DND-41 (cell line): ENCODE data around the gene STK25.

Experiments used
- ATAC-seq: fragments of 200-7000 bp; cut with Tn5 transposase; 3 replicates; pipeline ENCODE4 v1.9.1; 2021; ENCODE audit warnings: low read depth; ENCODE audit not compliant: insufficient read depth
- DNase-seq: peaks from one replicate; pipeline ENCODE4 v3.0.0-alpha.2; 2020
- H2AFZ ChIP-seq: 2 replicates; pipeline ENCODE4 v1.6.0; 2012; ENCODE audit warnings: low read depth, low read length
- H3K27ac ChIP-seq: 2 replicates; pipeline ENCODE4 v1.5.1; 2012; ENCODE audit warnings: low read length, inconsistent platforms
- H3K27me3 ChIP-seq: fragments of 200-600 bp; sonication (generic); 2 replicates; pipeline ENCODE4 v1.6.0; 2012; ENCODE audit warnings: low read length, mild to moderate bottlenecking, inconsistent platforms; ENCODE audit not compliant: insufficient read depth, poor library complexity
- H3K36me3 ChIP-seq: 2 replicates; pipeline ENCODE4 v1.5.1; 2012; ENCODE audit warnings: low read length, inconsistent platforms; ENCODE audit not compliant: insufficient read depth
- H3K4me1 ChIP-seq: 2 replicates; pipeline ENCODE4 v1.5.1; 2012; ENCODE audit warnings: mild to moderate bottlenecking, low read length; ENCODE audit not compliant: insufficient read depth
- H3K4me2 ChIP-seq: 2 replicates; pipeline ENCODE4 v1.6.0; 2012; ENCODE audit warnings: mild to moderate bottlenecking, moderate library complexity, low read length, inconsistent platforms; ENCODE audit not compliant: insufficient read depth
- H3K4me3 ChIP-seq, 2 experiments: fragments of 200-600 bp in 1 of 2; shearing (Covaris generic) in 1 of 2; 2 replicates each; pipeline ENCODE4 v1.5.1; 2012 to 2016; ENCODE audit warnings: inconsistent platforms in 2 of 2, low read length in 2 of 2, mild to moderate bottlenecking in 2 of 2, low read depth in 1 of 2, moderate library complexity in 1 of 2
- H3K79me2 ChIP-seq: 2 replicates; pipeline ENCODE4 v1.6.0; 2012; ENCODE audit warnings: low read length, inconsistent platforms; ENCODE audit not compliant: insufficient read depth
- H3K9ac ChIP-seq: 2 replicates; pipeline ENCODE4 v1.6.0; 2012; ENCODE audit warnings: low read depth, mild to moderate bottlenecking, inconsistent platforms, low read length, moderate library complexity
- H3K9me3 ChIP-seq: 2 replicates; pipeline ENCODE4 v1.5.1; 2012; ENCODE audit warnings: low read length, moderate library complexity, mild to moderate bottlenecking, inconsistent platforms; ENCODE audit not compliant: insufficient read depth, severe bottlenecking
- H4K20me1 ChIP-seq: 2 replicates; pipeline ENCODE4 v1.6.0; 2012; ENCODE audit warnings: low read length; ENCODE audit not compliant: insufficient read depth
- EZH2 ChIP-seq: IDR thresholded peaks from 3 replicates; pipeline ENCODE4 v1.6.1; 2012; ENCODE audit warnings: borderline replicate concordance, low read depth, mild to moderate bottlenecking, moderate library complexity, low read length, inconsistent platforms; ENCODE audit not compliant: severe bottlenecking
- TF ChIP-seq, protein P1 (sequence below): IDR thresholded peaks from 2 replicates; pipeline ENCODE4 v1.5.1; 2012; ENCODE audit warnings: borderline replicate concordance, low read length, moderate library complexity, mild to moderate bottlenecking; ENCODE audit not compliant: poor library complexity, severe bottlenecking; ENCODE audit errors: extremely low read depth

Gene STK25

DNA sequence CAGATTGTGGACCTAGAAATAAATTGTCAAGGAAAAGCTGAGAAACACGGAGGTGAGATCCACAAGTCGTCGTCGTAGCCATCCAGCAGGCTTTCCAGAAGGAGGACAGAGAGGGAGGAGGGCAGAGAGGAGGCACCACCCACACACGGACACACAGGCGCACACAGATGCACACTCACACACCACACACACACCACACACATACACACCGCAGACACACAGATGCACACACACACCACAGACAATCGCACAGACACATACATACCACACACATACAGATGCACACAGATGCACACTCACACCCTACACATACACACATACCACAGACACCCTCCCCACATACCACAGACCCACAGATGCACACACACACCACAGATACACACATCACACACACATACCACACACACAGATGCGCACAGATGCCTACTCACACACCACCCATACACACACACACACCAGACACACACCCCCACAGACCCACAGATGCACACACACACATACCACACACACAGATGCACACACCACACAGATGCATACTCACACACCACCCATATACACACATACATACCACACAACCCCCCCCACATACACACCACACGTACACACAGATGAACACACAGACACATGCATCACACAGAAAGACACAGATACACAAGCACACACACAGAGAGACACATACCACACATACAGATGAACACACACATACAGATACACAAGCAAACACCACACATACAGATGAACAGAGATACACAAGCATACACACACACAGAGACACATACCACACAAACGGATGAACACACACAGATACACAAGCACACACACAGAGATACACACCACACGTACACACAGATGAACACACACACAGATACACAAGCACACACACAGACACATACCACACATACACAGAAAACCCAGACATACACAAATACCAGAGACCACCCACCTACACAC, 37.4 kb upstream of the STK25 start:
- no peaks in the 10 kb centered on the region for H3K36me3 ChIP-seq
- H3K27ac ChIP-seq: no peak overlapping the region
- H3K79me2 ChIP-seq: no peaks in the 10 kb centered on the region
- H3K9me3 ChIP-seq: no peaks in the 10 kb centered on the region
- H3K4me2 ChIP-seq: no peak overlapping the region
- peaks cover 9% of the 10 kb centered on the region for H3K27me3 ChIP-seq
- no peak overlapping the region for H3K4me3 ChIP-seq
- DNase-seq (no peak), ATAC-seq (no peak)
- no peaks in the 10 kb centered on the region for H3K4me1 ChIP-seq
- TF ChIP-seq EZH2: no peak
- TF ChIP-seq, protein P1, sequence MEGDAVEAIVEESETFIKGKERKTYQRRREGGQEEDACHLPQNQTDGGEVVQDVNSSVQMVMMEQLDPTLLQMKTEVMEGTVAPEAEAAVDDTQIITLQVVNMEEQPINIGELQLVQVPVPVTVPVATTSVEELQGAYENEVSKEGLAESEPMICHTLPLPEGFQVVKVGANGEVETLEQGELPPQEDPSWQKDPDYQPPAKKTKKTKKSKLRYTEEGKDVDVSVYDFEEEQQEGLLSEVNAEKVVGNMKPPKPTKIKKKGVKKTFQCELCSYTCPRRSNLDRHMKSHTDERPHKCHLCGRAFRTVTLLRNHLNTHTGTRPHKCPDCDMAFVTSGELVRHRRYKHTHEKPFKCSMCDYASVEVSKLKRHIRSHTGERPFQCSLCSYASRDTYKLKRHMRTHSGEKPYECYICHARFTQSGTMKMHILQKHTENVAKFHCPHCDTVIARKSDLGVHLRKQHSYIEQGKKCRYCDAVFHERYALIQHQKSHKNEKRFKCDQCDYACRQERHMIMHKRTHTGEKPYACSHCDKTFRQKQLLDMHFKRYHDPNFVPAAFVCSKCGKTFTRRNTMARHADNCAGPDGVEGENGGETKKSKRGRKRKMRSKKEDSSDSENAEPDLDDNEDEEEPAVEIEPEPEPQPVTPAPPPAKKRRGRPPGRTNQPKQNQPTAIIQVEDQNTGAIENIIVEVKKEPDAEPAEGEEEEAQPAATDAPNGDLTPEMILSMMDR: no peak
- no peak overlapping the region for H2AFZ ChIP-seq
- no peak overlapping the region for H3K9ac ChIP-seq
- H4K20me1 ChIP-seq: no peaks in the 10 kb centered on the region

DNA sequence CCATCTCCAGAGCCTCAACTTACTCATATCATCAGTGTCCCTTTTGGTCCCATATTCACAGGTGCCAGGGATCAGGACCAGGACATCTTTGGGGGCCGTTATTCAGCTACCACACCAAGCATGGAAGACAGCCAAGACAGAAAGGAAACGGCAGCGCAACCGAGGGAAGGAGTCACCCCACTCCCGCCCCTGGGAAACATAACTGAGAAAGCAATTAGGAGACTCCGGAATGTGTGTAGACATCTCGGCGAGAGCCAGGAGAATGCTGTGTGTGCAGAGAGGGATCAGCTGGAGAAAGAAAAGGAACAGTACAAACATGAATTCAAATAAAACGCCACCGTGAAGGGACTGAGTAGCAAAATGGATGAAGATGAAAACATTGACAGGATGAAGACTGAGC, 36.7 kb upstream of the STK25 start:
- Histone ChIP-seq H3K27ac (no peak overlapping the region), H3K9ac (no peak overlapping the region), H3K79me2 (no peaks in the 10 kb centered on the region), H3K4me3 (no peak overlapping the region), H3K4me1 (no peaks in the 10 kb centered on the region), H3K9me3 (no peaks in the 10 kb centered on the region), H3K27me3 (peaks cover 9% of the 10 kb centered on the region), H2AFZ (no peak overlapping the region), H4K20me1 (no peaks in the 10 kb centered on the region), H3K36me3 (no peaks in the 10 kb centered on the region), H3K4me2 (no peak overlapping the region)
- ATAC-seq (no peak), DNase-seq (no peak)
- TF ChIP-seq, protein P1: no peak
- TF ChIP-seq EZH2: no peak

DNA sequence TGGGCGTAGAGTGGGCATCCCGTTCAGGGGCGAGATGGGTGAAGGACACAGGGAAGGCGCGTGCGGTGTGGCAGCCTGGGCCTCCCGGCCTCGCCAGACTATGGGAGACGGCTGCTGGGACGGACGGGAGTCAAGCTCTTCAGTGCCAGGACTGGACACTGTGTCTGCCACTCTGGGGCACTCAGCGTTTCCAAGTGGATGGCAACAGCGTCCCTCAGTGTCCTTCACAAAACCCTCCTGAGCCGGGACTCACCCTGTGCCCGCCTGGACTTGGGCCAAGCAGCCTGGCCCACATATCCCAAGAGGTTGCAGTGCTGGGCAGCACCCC, 33.9 kb upstream of the STK25 start:
- H2AFZ ChIP-seq: no peak overlapping the region
- no peak overlapping the region for H3K4me3 ChIP-seq
- no peaks in the 10 kb centered on the region for H3K4me1 ChIP-seq
- no peaks in the 10 kb centered on the region for H3K9me3 ChIP-seq
- no peaks in the 10 kb centered on the region for H3K36me3 ChIP-seq
- no peaks in the 10 kb centered on the region for H3K79me2 ChIP-seq
- no peak for TF ChIP-seq EZH2
- TF ChIP-seq, protein P1: no peak
- H3K4me2 ChIP-seq: no peak overlapping the region
- ATAC-seq: no peak
- no peak overlapping the region for H3K9ac ChIP-seq
- no peak overlapping the region for H3K27ac ChIP-seq
- peaks cover 9% of the 10 kb centered on the region for H3K27me3 ChIP-seq
- no peaks in the 10 kb centered on the region for H4K20me1 ChIP-seq
- no peak for DNase-seq
